Putamen (tissue), 1 donor: ENCODE measurements around the gene KAZALD1.

Experiments used
- DNase-seq: peaks from one replicate; pipeline ENCODE4 v3.0.0-alpha.2; 2016; ENCODE audit warnings: low spot score

KAZALD1 gene

GRCh38 chr10:101066896-101067355, 5.1 kb downstream of the KAZALD1 start:
- DNase-seq: no peak

- peak; percentile 69 for DNase-seq
Measured at GRCh38 chr10:101067356-101068083, 5.7 kb downstream of the KAZALD1 start.

GRCh38 chr10:101069441-101069840, 7.7 kb downstream of the KAZALD1 start:
- no peak for DNase-seq

GRCh38 chr10:101070098-101070497, 8.3 kb downstream of the KAZALD1 start:
- DNase-seq: no peak

- peak; percentile 81 for DNase-seq
Measured at GRCh38 chr10:101071267-101071884, 9.6 kb downstream of the KAZALD1 start.

- DNase-seq: no peak
Measured at GRCh38 chr10:101071885-101072433, 10.2 kb downstream of the KAZALD1 start.

- no peak for DNase-seq
Measured at GRCh38 chr10:101072923-101073322, 11.1 kb downstream of the KAZALD1 start.

GRCh38 chr10:101073631-101074030, 11.8 kb downstream of the KAZALD1 start:
- no peak for DNase-seq

- DNase-seq: no peak
Measured at GRCh38 chr10:101075775-101076174, 14.0 kb downstream of the KAZALD1 start.

- no peak for DNase-seq
Measured at GRCh38 chr10:101076630-101077029, 14.8 kb downstream of the KAZALD1 start.

- no peak for DNase-seq
Measured at GRCh38 chr10:101079874-101080273, 18.1 kb downstream of the KAZALD1 start.

- no peak for DNase-seq
Measured at GRCh38 chr10:101080933-101081931, 19.4 kb downstream of the KAZALD1 start.

GRCh38 chr10:101085846-101086245, 24.1 kb downstream of the KAZALD1 start:
- no peak for DNase-seq

- DNase-seq: no peak
Measured at GRCh38 chr10:101087376-101087775, 25.6 kb downstream of the KAZALD1 start.

- DNase-seq: no peak
Measured at GRCh38 chr10:101087965-101088364, 26.2 kb downstream of the KAZALD1 start.

GRCh38 chr10:101089520-101090299, 27.9 kb downstream of the KAZALD1 start:
- no peak for DNase-seq

- no peak for DNase-seq
Measured at GRCh38 chr10:101090597-101090996, 28.8 kb downstream of the KAZALD1 start.

- no peak for DNase-seq
Measured at GRCh38 chr10:101091546-101092290, 29.9 kb downstream of the KAZALD1 start.

- DNase-seq: no peak
Measured at GRCh38 chr10:101092881-101093354, 31.1 kb downstream of the KAZALD1 start.

- DNase-seq: no peak
Measured at GRCh38 chr10:101094121-101094879, 32.5 kb downstream of the KAZALD1 start.
